Measurements from ENCODE around the gene ESRRG. TPM values are rescaled to one million over a fixed set of nuclear protein-coding genes. Genes with fewer than 3 reads are reported as not detected.

Gene ESRRG
- total RNA-seq, 4 donors from 2014 or later: 0.17 to 1.5 (median 0.60) TPM

DNA sequence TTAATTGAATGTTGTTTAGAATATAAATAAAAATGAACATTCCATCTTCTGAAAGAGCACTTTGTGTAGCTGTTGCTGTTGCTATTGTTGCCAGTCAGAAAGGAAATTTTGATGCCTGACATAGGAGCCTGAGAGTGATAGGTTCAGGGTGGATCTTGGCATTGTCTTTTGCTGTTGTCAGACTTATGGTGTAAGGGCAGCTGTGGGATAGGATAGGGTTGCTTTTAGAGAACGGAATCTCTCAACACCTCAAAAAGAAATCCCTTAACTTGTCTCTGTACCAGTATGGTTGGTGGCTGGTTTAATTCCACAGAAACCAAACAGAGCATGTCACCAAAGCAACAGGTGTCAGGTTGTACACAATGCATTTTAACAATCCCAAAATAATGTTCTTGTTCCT lies 62.7 kb downstream of the ESRRG start:
- TF ChIP-seq, protein P1, sequence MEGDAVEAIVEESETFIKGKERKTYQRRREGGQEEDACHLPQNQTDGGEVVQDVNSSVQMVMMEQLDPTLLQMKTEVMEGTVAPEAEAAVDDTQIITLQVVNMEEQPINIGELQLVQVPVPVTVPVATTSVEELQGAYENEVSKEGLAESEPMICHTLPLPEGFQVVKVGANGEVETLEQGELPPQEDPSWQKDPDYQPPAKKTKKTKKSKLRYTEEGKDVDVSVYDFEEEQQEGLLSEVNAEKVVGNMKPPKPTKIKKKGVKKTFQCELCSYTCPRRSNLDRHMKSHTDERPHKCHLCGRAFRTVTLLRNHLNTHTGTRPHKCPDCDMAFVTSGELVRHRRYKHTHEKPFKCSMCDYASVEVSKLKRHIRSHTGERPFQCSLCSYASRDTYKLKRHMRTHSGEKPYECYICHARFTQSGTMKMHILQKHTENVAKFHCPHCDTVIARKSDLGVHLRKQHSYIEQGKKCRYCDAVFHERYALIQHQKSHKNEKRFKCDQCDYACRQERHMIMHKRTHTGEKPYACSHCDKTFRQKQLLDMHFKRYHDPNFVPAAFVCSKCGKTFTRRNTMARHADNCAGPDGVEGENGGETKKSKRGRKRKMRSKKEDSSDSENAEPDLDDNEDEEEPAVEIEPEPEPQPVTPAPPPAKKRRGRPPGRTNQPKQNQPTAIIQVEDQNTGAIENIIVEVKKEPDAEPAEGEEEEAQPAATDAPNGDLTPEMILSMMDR (IDR thresholded peaks at IDR 0.05; ENCODE audit: low read depth): no peak

- TF ChIP-seq, protein P1 (IDR thresholded peaks at IDR 0.05; ENCODE audit: low read depth): no peak
Measured at GRCh38 chr1:216653001-216653400, 70.2 kb downstream of the ESRRG start.

- TF ChIP-seq, protein P1 (IDR thresholded peaks at IDR 0.05; ENCODE audit: low read depth): no peak
Measured at GRCh38 chr1:216651826-216652418, 71.3 kb downstream of the ESRRG start.

DNA sequence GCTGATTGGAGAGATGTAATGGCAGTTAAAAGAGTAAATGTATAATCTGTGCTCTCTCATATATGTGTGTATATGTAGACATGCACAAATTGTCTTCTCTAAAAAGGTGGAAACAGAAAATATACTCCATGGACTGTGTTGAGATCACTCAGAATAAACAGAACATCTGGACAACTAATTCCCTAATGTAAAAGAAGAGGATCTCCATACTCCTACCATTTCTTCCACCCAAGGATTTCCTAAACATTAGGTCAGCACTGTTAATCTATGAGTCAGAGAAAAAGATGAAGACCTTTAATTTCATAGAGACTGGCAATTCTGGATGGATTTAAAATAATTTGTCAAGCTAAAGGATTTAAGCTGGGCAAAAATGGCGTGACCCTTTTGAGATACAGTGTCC lies 80.1 kb downstream of the ESRRG start:
- TF ChIP-seq, protein P1 (IDR thresholded peaks at IDR 0.05; ENCODE audit: low read depth): no peak

GRCh38 chr1:216641669-216642460 lies 81.4 kb downstream of the ESRRG start:
- TF ChIP-seq, protein P1 (IDR thresholded peaks at IDR 0.05; ENCODE audit: low read depth): no peak

DNA sequence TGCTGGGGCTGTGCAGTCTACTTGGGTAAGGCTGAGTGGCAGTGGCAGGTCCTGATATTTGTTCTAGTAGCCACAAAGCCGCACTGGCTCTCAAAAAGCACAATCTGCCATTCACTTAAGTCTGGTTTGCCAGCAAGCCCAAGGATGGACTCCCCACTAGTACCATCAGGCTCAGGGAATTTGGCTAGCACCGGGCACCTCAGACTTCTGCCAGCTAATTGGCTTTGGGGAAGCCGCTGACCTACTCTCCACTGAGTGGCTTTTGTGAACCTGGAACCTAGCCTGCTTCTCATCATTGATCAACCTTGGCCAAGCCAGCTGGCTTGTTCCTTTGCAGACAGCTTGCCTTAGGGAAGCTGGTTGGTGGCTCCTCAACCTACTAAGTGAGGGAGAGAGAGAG lies 83.1 kb downstream of the ESRRG start:
- TF ChIP-seq, protein P1 (IDR thresholded peaks at IDR 0.05; ENCODE audit: low read depth): no peak

DNA sequence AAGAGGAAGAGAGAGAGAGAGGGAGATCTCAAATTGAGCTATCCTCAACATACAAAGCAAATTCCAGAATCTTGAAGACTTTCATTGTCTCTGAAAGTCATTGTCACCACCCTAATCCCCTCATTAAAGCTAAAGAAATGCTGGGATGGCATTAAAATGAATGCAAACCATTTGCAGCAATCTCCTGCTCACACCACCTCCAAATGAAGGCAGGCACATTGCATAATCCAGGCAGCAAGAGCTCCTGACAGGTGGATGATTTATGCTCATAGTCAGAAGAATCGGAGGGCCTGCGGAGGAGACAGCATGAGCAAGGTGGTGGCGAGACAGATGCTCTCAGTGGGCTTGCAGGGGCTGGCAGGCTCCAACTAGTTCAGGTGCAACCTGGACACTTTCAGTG lies 90.2 kb downstream of the ESRRG start:
- TF ChIP-seq, protein P1 (IDR thresholded peaks at IDR 0.05; ENCODE audit: low read depth): no peak

All from subcutaneous adipose tissue (tissue), 4 donors.